Measurements from ENCODE around the gene MAN1B1.

DNA sequence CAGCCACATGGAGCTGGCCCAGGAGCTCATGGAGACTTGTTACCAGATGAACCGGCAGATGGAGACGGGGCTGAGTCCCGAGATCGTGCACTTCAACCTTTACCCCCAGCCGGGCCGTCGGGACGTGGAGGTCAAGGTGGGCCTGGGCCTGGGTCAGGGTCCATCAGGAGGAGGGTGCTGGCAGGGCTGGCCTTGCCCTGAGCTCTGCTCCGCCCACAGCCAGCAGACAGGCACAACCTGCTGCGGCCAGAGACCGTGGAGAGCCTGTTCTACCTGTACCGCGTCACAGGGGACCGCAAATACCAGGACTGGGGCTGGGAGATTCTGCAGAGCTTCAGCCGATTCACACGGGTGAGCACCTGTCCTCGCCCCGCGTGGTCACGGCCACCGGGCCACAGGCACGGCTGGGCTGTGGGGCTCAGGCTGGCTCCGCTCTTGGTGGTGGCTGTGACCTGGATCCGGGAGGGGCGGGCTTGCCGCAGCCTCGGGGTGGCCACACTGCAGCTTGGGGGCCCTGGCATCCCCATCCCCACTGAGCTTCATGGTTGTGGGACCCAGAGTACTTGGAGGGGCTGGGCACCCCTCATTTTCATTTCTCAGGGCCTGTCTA lies 20.6 kb downstream of the MAN1B1 start:
- no peak for TF ChIP-seq POLR2AphosphoS5 (IDR thresholded peaks at IDR 0.05; ENCODE audit: low read depth, low read length)
- TF ChIP-seq TAF1 (IDR thresholded peaks at IDR 0.05; ENCODE audit: borderline replicate concordance, insufficient read depth, low read length), result no peak
